A549 (cell line): ENCODE measurements around the gene TMX4.

Experiments
- CHD2 ChIP-seq: fragments of 150-350 bp; IDR thresholded peaks from 2 replicates; pipeline ENCODE4 v1.6.1; 2014; ENCODE audit warnings: low read length; ENCODE audit not compliant: partially characterized antibody
- NFE2L2 ChIP-seq: fragments of 150-350 bp; conservative IDR thresholded peaks from 2 replicates; pipeline ENCODE4 v1.6.1; 2014; ENCODE audit warnings: low read length
- POLR2AphosphoS2 ChIP-seq: conservative IDR thresholded peaks from 2 replicates; pipeline ENCODE4 v1.6.1; 2012; ENCODE audit warnings: low read length, improper control_type of control experiment, inconsistent platforms
- REST ChIP-seq: fragments of 200-600 bp; sonication (generic); IDR thresholded peaks from 2 replicates; pipeline ENCODE4 v1.6.1; 2016; ENCODE audit warnings: antibody characterized with exemption, mild to moderate bottlenecking, moderate library complexity

- no peak for TF ChIP-seq NFE2L2
- TF ChIP-seq POLR2AphosphoS2: no peak
- TF ChIP-seq REST: no peak
- TF ChIP-seq CHD2: no peak
Observed at GRCh38 chr20:8065691-8066090, 46.1 kb upstream of the TMX4 start.
